Gastrocnemius medialis (tissue), 4 donors: ENCODE measurements around the gene TRIM67. TPM values are rescaled to one million over a fixed set of nuclear protein-coding genes. Genes with fewer than 3 reads are reported as not detected.

Experiments used
- ATAC-seq, 2 donors: fragments of 150-250 bp; one replicate each; pipeline ENCODE4 v1.9.1; 2016
- DNase-seq, 2 donors: peaks; one replicate each; pipeline ENCODE4 v3.0.0-alpha.2; 2019
- H3K27ac ChIP-seq, 4 donors: fragments of 200-600 bp; sonication (generic); 1 replicate in 1 of 4; 2 replicates in 3 of 4; pipeline ENCODE4 v1.5.1; 2016 to 2018; ENCODE audit warnings: mild to moderate bottlenecking in 2 of 4, moderate library complexity in 1 of 4
- H3K27me3 ChIP-seq, 3 donors: fragments of 200-600 bp; sonication (generic) in 2 of 3; 1 replicate in 1 of 3; 2 replicates in 2 of 3; pipeline versions ENCODE4 v1.5.1 to v1.6.0; 2016 to 2019; ENCODE audit warnings: mild to moderate bottlenecking in 1 of 3, moderate library complexity in 1 of 3
- H3K36me3 ChIP-seq, 2 donors: fragments of 200-600 bp; sonication (generic) in 1 of 2; one replicate each; pipeline ENCODE4 v1.5.1; 2017 to 2018
- H3K4me1 ChIP-seq, 2 donors: fragments of 200-600 bp; sonication (generic) in 1 of 2; one replicate each; pipeline ENCODE4 v1.5.1; 2016 to 2017; ENCODE audit warnings: mild to moderate bottlenecking in 2 of 2
- H3K4me3 ChIP-seq, 4 donors: fragments of 200-600 bp; sonication (generic) in 3 of 4; 1 replicate in 1 of 4; 2 replicates in 3 of 4; pipeline ENCODE4 v1.5.1; 2016 to 2019; ENCODE audit warnings: mild to moderate bottlenecking in 2 of 4
- H3K9me3 ChIP-seq, 3 donors: fragments of 200-600 bp; sonication (generic) in 2 of 3; 1 replicate in 1 of 3; 2 replicates in 2 of 3; pipeline ENCODE4 v1.5.1; 2016 to 2019
- POLR2A ChIP-seq, 2 donors: fragments of 450-650 bp; IDR thresholded peaks; one replicate each; pipeline ENCODE4 v1.6.1; 2017; ENCODE audit warnings: antibody characterized with exemption in 2 of 2, mild to moderate bottlenecking in 2 of 2, moderate library complexity in 2 of 2
- in situ Hi-C, 4 donors: fragments of 200-750 bp; cut with MboI; loops; one replicate each; pipeline versions ENCODE4 v1.15.0 to v1.8.0; 2017; ENCODE audit warnings: low sequenced_read_pairs in 4 of 4
- intact Hi-C: fragments of 100-400 bp; cut with DNase I; formaldehyde crosslinking; loops from one replicate; pipeline ENCODE4 v1.15.1; 2023; ENCODE audit warnings: low total_unique reads
- total RNA-seq, 4 donors: library from RNA; depleted of rRNA; stranded (reverse); fragments of >200 nt; gene quantifications; one replicate each; pipeline versions ENCODE4 v1.1.0 to v1.2.3, GENCODE V29; 2016
- TF ChIP-seq, protein P1 (sequence below), 5 experiments: fragments of 450-650 bp in 3 of 5; fragments of 200-600 bp in 2 of 5; sonication (generic) in 2 of 5; IDR thresholded peaks in 4 of 5; conservative IDR thresholded peaks in 1 of 5; 1 replicate in 4 of 5; 2 replicates in 1 of 5; pipeline ENCODE4 v1.5.1; 2016 to 2019; ENCODE audit warnings: antibody characterized with exemption in 5 of 5, mild to moderate bottlenecking in 3 of 5, moderate library complexity in 3 of 5

Gene TRIM67
- total RNA-seq, 4 donors from 2014 or later, result not detected

DNA sequence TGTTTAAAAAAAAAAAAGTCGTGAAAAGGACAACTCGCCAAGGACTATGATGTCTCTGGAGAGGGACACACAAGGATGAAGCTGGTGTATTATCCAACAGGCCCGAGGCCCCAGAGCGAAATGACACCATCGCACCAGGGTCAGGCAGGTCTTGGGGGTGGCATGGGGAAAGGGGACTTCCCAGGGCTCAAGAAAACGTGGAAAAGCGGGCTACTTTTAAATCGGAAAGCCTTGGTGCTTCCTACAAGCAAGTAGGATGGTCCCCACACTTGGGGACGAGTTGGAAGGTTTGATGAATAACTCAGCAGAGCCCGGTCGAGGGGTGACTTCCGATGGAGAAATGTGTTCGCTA, 78.6 kb downstream of the TRIM67 start:
- Histone ChIP-seq H3K36me3 (peaks cover 0 to 20% of the 10 kb centered on the region in 2 donors), H3K4me1 (peaks cover 52 to 54% of the 10 kb centered on the region in 2 donors), H3K27me3 (no peaks in the 10 kb centered on the region), H3K27ac (peak overlapping the region; percentile 86 to 91 (median 90)), H3K4me3 (peak overlapping the region; percentile 76 to 93 (median 84)), H3K9me3 (no peaks in the 10 kb centered on the region)
- DNase-seq (no peak), ATAC-seq (peak; percentile 4 to 16)
- no peak for TF ChIP-seq POLR2A (IDR thresholded peaks at IDR 0.05)
- TF ChIP-seq, protein P1, sequence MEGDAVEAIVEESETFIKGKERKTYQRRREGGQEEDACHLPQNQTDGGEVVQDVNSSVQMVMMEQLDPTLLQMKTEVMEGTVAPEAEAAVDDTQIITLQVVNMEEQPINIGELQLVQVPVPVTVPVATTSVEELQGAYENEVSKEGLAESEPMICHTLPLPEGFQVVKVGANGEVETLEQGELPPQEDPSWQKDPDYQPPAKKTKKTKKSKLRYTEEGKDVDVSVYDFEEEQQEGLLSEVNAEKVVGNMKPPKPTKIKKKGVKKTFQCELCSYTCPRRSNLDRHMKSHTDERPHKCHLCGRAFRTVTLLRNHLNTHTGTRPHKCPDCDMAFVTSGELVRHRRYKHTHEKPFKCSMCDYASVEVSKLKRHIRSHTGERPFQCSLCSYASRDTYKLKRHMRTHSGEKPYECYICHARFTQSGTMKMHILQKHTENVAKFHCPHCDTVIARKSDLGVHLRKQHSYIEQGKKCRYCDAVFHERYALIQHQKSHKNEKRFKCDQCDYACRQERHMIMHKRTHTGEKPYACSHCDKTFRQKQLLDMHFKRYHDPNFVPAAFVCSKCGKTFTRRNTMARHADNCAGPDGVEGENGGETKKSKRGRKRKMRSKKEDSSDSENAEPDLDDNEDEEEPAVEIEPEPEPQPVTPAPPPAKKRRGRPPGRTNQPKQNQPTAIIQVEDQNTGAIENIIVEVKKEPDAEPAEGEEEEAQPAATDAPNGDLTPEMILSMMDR (IDR thresholded peaks at IDR 0.05 in 4 of 5, conservative IDR thresholded peaks at IDR 0.05 in 1 of 5), result no peak
- intact Hi-C loops (loop anchor here (2.0 to 10.0 kb wide), 5 partner anchors 36 to 1314 kb away; partner anchors contain the start of genes EGLN1 and EXOC8), in situ Hi-C loops (loop anchor here in 1 of 4 donors (10.0 kb wide), 1 partner anchor 94 kb away; the partner anchor contains the start of genes EXOC8 and SPRTN)

DNA sequence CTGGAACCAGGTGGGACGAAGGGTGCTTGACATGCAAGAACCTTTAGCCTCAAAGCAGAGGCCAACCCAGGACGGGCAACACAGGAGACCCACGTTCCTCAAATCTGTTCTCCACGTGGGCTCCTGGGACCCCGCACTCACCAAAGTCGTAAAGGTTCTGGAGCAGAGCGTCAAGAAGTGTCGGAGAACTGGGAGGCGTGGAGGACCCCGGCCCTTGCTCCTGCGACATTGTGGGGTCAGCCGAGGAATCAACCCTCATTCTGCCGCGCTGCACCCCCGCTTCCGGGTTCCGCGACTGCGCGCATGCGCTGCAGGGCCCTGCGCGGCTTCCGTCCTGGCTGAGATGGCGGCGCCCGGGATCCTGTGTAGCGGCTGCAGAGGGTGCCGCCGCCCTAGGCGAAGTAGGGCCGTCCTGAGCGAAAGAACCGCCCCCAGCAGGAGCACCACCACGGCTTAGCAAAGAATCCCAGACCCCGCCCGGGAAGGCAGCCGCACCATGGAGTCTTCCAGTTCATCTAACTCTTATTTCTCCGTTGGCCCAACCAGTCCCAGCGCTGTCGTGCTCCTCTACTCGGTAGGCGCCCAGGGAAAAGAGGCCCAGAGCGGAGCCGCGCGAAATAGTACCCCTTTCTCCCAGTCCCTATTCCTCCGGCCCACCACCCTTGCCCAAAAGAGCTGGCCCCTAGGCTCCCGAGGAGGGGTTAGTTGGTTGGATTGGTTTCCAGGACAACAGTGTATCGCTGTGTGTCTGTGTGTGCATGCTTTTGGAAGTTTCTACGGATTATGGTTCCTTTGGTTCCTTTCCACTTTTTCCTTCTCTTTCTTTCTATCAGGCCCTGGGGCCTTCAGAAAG, 79.3 kb downstream of the TRIM67 start, which contains the start of gene GNPAT:
TSS of gene GNPAT (plus strand) at position 330 of the 853 bp plus-strand sequence. CDS start at position 497, 167 bp downstream.
- in situ Hi-C loops (loop anchor here in 1 of 4 donors (10.0 kb wide), 1 partner anchor 94 kb away; the partner anchor contains the start of genes EXOC8 and SPRTN), intact Hi-C loops (loop anchor here (1.0 to 10.0 kb wide), 6 partner anchors 36 to 1314 kb away; partner anchors contain the start of genes COG2, EGLN1 and EXOC8)
- Histone ChIP-seq H3K27me3 (no peaks in the 10 kb centered on the region), H3K9me3 (no peaks in the 10 kb centered on the region), H3K4me1 (peaks cover 46 to 49% of the 10 kb centered on the region in 2 donors), H3K27ac (peak within 1 kb of the TSS; percentile 86 to 91 (median 90)), H3K36me3 (peaks cover 0 to 20% of the 10 kb centered on the region in 2 donors), H3K4me3 (peak within 1 kb of the TSS; percentile 76 to 93 (median 84))
- ATAC-seq (peak; percentile 76 to 81), DNase-seq (peak; percentile 74 to 80)
- peak; percentile 85 to 91 for TF ChIP-seq POLR2A (IDR thresholded peaks at IDR 0.05)
- TF ChIP-seq, protein P1 (IDR thresholded peaks at IDR 0.05 in 4 of 5, conservative IDR thresholded peaks at IDR 0.05 in 1 of 5), result no peak

DNA sequence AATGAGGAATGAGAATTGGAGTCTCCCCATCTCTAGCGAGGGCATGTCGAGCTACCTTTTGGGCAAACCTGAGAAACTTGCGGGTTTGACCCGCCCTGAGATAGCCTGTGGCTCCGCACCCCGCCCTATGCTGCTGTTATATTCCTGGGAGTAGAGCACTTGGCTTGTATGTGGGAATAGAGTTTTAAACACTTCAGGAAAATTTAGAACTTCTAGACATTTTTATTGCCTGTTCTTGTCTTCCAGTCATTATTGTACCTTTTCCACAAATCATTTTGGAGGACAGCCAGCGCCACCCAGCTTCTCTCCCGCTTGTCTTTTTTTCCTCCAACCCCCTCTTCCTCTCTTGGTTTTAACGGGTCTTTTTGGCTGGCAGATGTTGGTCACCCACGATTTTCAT, 79.9 kb downstream of the TRIM67 start:
- intact Hi-C loops, result loop anchor here (1.0 to 10.0 kb wide), 6 partner anchors 35 to 1313 kb away; partner anchors contain the start of genes COG2, EGLN1 and EXOC8
- DNase-seq, result no peak
- Histone ChIP-seq H3K27ac (peak overlapping the region; percentile 86 to 91 (median 90)), H3K27me3 (no peaks in the 10 kb centered on the region), H3K36me3 (peaks cover 0 to 20% of the 10 kb centered on the region in 2 donors), H3K4me3 (peak overlapping the region; percentile 76 to 93 (median 84)), H3K9me3 (no peaks in the 10 kb centered on the region), H3K4me1 (peaks cover 43 to 46% of the 10 kb centered on the region in 2 donors)
- in situ Hi-C loops, result loop anchor here in 1 of 4 donors (10.0 kb wide), 1 partner anchor 93 kb away; the partner anchor contains the start of genes EXOC8 and SPRTN
- TF ChIP-seq POLR2A (IDR thresholded peaks at IDR 0.05), result no peak
- TF ChIP-seq, protein P1 (IDR thresholded peaks at IDR 0.05 in 4 of 5, conservative IDR thresholded peaks at IDR 0.05 in 1 of 5), result no peak
- peak; percentile 32 to 40 for ATAC-seq

DNA sequence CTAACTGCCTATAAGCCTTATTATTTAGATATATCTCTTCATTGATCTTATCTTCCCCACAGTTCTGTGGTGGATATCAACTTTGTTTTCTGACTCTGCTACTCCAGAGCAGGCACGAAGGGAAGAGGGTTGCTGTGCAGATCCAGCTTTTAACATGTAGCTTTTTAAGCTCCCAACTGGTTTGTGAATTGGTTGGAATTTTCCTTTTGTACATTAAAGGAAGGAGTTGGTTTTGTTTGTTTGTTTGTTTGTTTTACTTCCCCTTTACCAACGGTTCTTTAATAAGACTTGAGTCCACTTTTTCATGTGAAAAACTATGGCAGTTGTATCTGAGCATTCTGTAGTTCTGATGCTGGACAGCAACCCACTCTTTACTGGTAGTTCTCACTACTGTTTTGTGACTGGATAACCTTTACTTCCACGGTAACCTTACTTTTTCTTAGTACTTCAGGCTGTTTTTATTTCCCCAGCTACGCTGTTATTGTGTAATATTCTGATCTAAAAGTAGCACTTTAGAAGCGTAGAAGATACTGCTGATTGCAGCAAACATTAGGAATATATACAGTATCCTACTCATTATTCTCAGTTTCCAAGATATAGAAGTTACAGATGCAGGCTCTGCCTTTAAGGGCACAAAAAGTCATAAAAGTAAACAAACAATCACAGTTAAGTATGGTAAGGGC, 80.8 kb downstream of the TRIM67 start:
- Histone ChIP-seq H3K27ac (peak overlapping the region; percentile 86 to 91 (median 90)), H3K36me3 (peaks cover 0 to 13% of the 10 kb centered on the region in 2 donors), H3K27me3 (no peaks in the 10 kb centered on the region), H3K4me1 (peaks cover 36 to 37% of the 10 kb centered on the region in 2 donors), H3K4me3 (peak overlapping the region; percentile 76 to 93 (median 84)), H3K9me3 (no peaks in the 10 kb centered on the region)
- DNase-seq (no peak), ATAC-seq (peak in 1 of 2 donors; percentile 7)
- no peak for TF ChIP-seq POLR2A (IDR thresholded peaks at IDR 0.05)
- TF ChIP-seq, protein P1 (IDR thresholded peaks at IDR 0.05 in 4 of 5, conservative IDR thresholded peaks at IDR 0.05 in 1 of 5), result no peak
- intact Hi-C loops (loop anchor here (5.0 to 10.0 kb wide), 3 partner anchors 182 to 1312 kb away; partner anchors contain the start of gene EGLN1), in situ Hi-C loops (loop anchor here in 1 of 4 donors (10.0 kb wide), 1 partner anchor 92 kb away; the partner anchor contains the start of genes EXOC8 and SPRTN)
